Endodermal cell (in vitro differentiated cells): ENCODE results near the gene SENP5. TPM values are rescaled to one million over a fixed set of nuclear protein-coding genes. Genes with fewer than 3 reads are reported as not detected.
A peak's percentile ranks its signal among the peaks of the same experiment; 100 is the strongest.
"Not testable (repeated sequence)": the region's sequence is repeated elsewhere in the genome, so short reads cannot be mapped to it uniquely, and the experiment has no call there.

Experiments used
- DNase-seq: peaks from one replicate; pipeline ENCODE4 v3.0.0-alpha.2; 2017
- H3K27ac ChIP-seq: 2 replicates; pipeline ENCODE4 v1.5.1; 2013; ENCODE audit warnings: mild to moderate bottlenecking, low read depth, low read length, moderate library complexity
- H3K27me3 ChIP-seq: 2 replicates; pipeline ENCODE4 v1.6.1; 2013; ENCODE audit warnings: mild to moderate bottlenecking, low read length, moderate library complexity; ENCODE audit not compliant: insufficient read depth, control insufficient read depth, poor library complexity, severe bottlenecking
- H3K36me3 ChIP-seq: 2 replicates; pipeline ENCODE4 v1.7.0; 2013; ENCODE audit warnings: mild to moderate bottlenecking, low read length, moderate library complexity; ENCODE audit not compliant: control insufficient read depth, insufficient read depth
- H3K4me1 ChIP-seq: one replicate; pipeline ENCODE4 v1.7.0; 2013; ENCODE audit warnings: low read length; ENCODE audit not compliant: control insufficient read depth, insufficient read depth
- H3K4me3 ChIP-seq: 2 replicates; pipeline ENCODE4 v1.5.1; 2013; ENCODE audit warnings: mild to moderate bottlenecking, low read length, moderate library complexity
- H3K9ac ChIP-seq: 2 replicates; pipeline ENCODE4 v1.6.1; 2013; ENCODE audit warnings: mild to moderate bottlenecking, low read length, moderate library complexity; ENCODE audit not compliant: poor library complexity, severe bottlenecking; ENCODE audit errors: extremely low read depth
- H3K9me3 ChIP-seq: 2 replicates; pipeline ENCODE4 v1.6.1; 2013; ENCODE audit warnings: mild to moderate bottlenecking, low read length, moderate library complexity; ENCODE audit not compliant: control insufficient read depth
- H3K27ac Mint-ChIP-seq: 2 replicates; pipeline ENCODE4 v1.8.0; 2020; ENCODE audit warnings: mixed read lengths
- H3K27me3 Mint-ChIP-seq: 2 replicates; pipeline ENCODE4 v1.8.0; 2021; ENCODE audit warnings: mild to moderate bottlenecking, mixed read lengths; ENCODE audit not compliant: insufficient read depth
- H3K36me3 Mint-ChIP-seq: 2 replicates; pipeline ENCODE4 v1.8.0; 2020; ENCODE audit warnings: low read depth, mixed read lengths
- H3K4me1 Mint-ChIP-seq: 2 replicates; pipeline ENCODE4 v1.8.0; 2020; ENCODE audit warnings: mixed read lengths
- H3K4me3 Mint-ChIP-seq: 2 replicates; pipeline ENCODE4 v1.8.0; 2020; ENCODE audit warnings: mild to moderate bottlenecking, moderate library complexity, mixed read lengths
- H3K9me3 Mint-ChIP-seq: 2 replicates; pipeline ENCODE4 v1.8.0; 2020; ENCODE audit warnings: mild to moderate bottlenecking, mixed read lengths
- CTCF ChIP-seq: fragments of 200-600 bp; sonication (generic); conservative IDR thresholded peaks from 2 replicates; pipeline ENCODE4 v1.5.0; 2021; ENCODE audit warnings: antibody characterized with exemption, mild to moderate bottlenecking
- WGBS, 2 experiments: methylation state at CpG; one replicate each; pipeline versions ENCODE4 v1.1.5 to v1.1.7; 2013; ENCODE audit warnings: missing lambda C conversion rate in 2 of 2, mixed read lengths in 1 of 2; ENCODE audit not compliant: insufficient coverage in 1 of 2, insufficient read length in 1 of 2; 5-methylcytosine and 5-hydroxymethylcytosine counted together
- long read RNA-seq, 4 experiments: library from polyadenylated mRNA in 2 of 4; library from RNA in 1 of 4; library from capped mRNA in 1 of 4; stranded (forward) in 3 of 4; unstranded in 1 of 4; transcript quantifications; one replicate each; pipeline ENCODE4 v2.0.0, GENCODE V29; 2020 to 2021; ENCODE audit warnings: inconsistent platforms in 1 of 4
- polyA plus RNA-seq, 2 experiments: library from polyadenylated mRNA; stranded (reverse); fragments of 50-300 nt; gene quantifications; one replicate each; pipeline ENCODE4 v1.2.3, GENCODE V29; 2013
- total RNA-seq, 2 donors: library from RNA; stranded (reverse); fragmentation: NEBNext Ultra II Directional in 1 of 2; extraction: Animal tissue kit (Norgen Biotek cat#: 25700) in 1 of 2; gene quantifications; 2 replicates in 1 of 2; 3 replicates in 1 of 2; pipeline ENCODE4 v1.2.1, GENCODE V29; 2021

Gene SENP5
- 10 to 100 TPM; 35.2 to 44.3 TPM for total RNA-seq
- polyA plus RNA-seq (2013, experiment 1 of 2): 22.0 TPM
- 27.0 TPM for polyA plus RNA-seq (2013, experiment 2 of 2)
- long read RNA-seq, experiment 1, partial matches to known transcripts: 1 of 5 reads
- long read RNA-seq, experiment 1, other reads (novel, unspliced or antisense): 4 of 5 reads
- long read RNA-seq, experiment 2, full-length matches to known transcripts: 11 of 17 reads
- long read RNA-seq, experiment 2, partial matches to known transcripts: 1 of 17 reads
- long read RNA-seq, experiment 2, other reads (novel, unspliced or antisense): 5 of 17 reads
- long read RNA-seq, experiment 3, full-length matches to known transcripts: 43 of 77 reads
- long read RNA-seq, experiment 3, partial matches to known transcripts: 11 of 77 reads
- long read RNA-seq, experiment 3, other reads (novel, unspliced or antisense): 23 of 77 reads
- long read RNA-seq, experiment 4, full-length matches to known transcripts: 1 of 3 reads
- long read RNA-seq, experiment 4, partial matches to known transcripts: 1 of 3 reads
- long read RNA-seq, experiment 4, other reads (novel, unspliced or antisense): 1 of 3 reads

GRCh38 chr3:196867507-196868296, at the start of gene SENP5:
Gene SENP5, plus strand, starts transcription at chr3:196867920. Its CDS starts 17,262 bp downstream, at chr3:196885182.
- peak within 1 kb of the TSS; percentile 97 for H3K27ac Mint-ChIP-seq

GRCh38 chr3:196821806-196822355, 45.8 kb upstream of the SENP5 start:
- 84 to 94% methylated on average over 4 to 6 of the region's 6 CpGs for WGBS, 2 experiments
- H3K27ac Mint-ChIP-seq: no peak overlapping the region
- H3K4me1 Mint-ChIP-seq: no peaks in the 10 kb centered on the region
- Histone ChIP-seq H3K4me3 (no peak overlapping the region), H3K4me1 (no peaks in the 10 kb centered on the region), H3K27ac (no peak overlapping the region), H3K9me3 (no peaks in the 10 kb centered on the region), H3K27me3 (no peaks in the 10 kb centered on the region), H3K9ac (no peak overlapping the region), H3K36me3 (peaks cover 80% of the 10 kb centered on the region)
- no peaks in the 10 kb centered on the region for H3K27me3 Mint-ChIP-seq
- no peak for TF ChIP-seq CTCF
- DNase-seq: no peak
- no peak overlapping the region for H3K4me3 Mint-ChIP-seq
- peaks cover 82% of the 10 kb centered on the region for H3K36me3 Mint-ChIP-seq
- no peaks in the 10 kb centered on the region for H3K9me3 Mint-ChIP-seq

More at GRCh38 chr3:196867507-196868296, at the start of gene SENP5:
- Histone ChIP-seq H3K36me3 (peaks cover 13% of the 10 kb centered on the region), H3K4me3 (peak within 1 kb of the TSS; percentile 91), H3K4me1 (no peaks in the 10 kb centered on the region), H3K27me3 (no peaks in the 10 kb centered on the region), H3K9me3 (peaks cover 9% of the 10 kb centered on the region), H3K9ac (peak within 1 kb of the TSS; percentile 74), H3K27ac (peak within 1 kb of the TSS; percentile 80)
- H3K36me3 Mint-ChIP-seq: peaks cover 3% of the 10 kb centered on the region
- WGBS, 2 experiments: 1 to 4% methylated on average over 34 to 93 of the region's 93 CpGs
- peak; percentile 96 for DNase-seq
- peak within 1 kb of the TSS; percentile 83 for H3K4me3 Mint-ChIP-seq
- peaks cover 19% of the 10 kb centered on the region for H3K9me3 Mint-ChIP-seq
- no peaks in the 10 kb centered on the region for H3K27me3 Mint-ChIP-seq
- peaks cover 10% of the 10 kb centered on the region for H3K4me1 Mint-ChIP-seq
- no peak for TF ChIP-seq CTCF

GRCh38 chr3:196829651-196830050, 38.1 kb upstream of the SENP5 start:
- H3K4me1 Mint-ChIP-seq, H3K4me3 Mint-ChIP-seq, H3K4me3 ChIP-seq, H3K27ac Mint-ChIP-seq, H3K4me1 ChIP-seq, H3K27ac ChIP-seq, H3K9me3 Mint-ChIP-seq, H3K9me3 ChIP-seq, H3K27me3 Mint-ChIP-seq, DNase-seq, H3K27me3 ChIP-seq, H3K9ac ChIP-seq: not testable (repeated sequence)
- peaks cover 53% of the 10 kb centered on the region for H3K36me3 ChIP-seq
- peaks cover 58% of the 10 kb centered on the region for H3K36me3 Mint-ChIP-seq
- WGBS, 2 experiments: 100% methylated on average over 2 to 3 of the region's 3 CpGs
